ENCODE data around the gene GCFC2.

GCFC2 gene

GRCh38 chr2:75616933-75617332 is 93.8 kb downstream of the GCFC2 start:
- no peak for DNase-seq (ENCODE audit: low read depth)
- H3K4me3 ChIP-seq (ENCODE audit: low read length) = no peak overlapping the region
- no peak for TF ChIP-seq CTCF (conservative IDR thresholded peaks at IDR 0.05; ENCODE audit: low read depth, low read length)

GRCh38 chr2:75616406-75616805 is 94.3 kb downstream of the GCFC2 start:
- no peak for DNase-seq (ENCODE audit: low read depth)
- no peak overlapping the region for H3K4me3 ChIP-seq (ENCODE audit: low read length)
- no peak for TF ChIP-seq CTCF (conservative IDR thresholded peaks at IDR 0.05; ENCODE audit: low read depth, low read length)

- no peak overlapping the region for H3K4me3 ChIP-seq (ENCODE audit: low read length)
- no peak for TF ChIP-seq CTCF (conservative IDR thresholded peaks at IDR 0.05; ENCODE audit: low read depth, low read length)
- no peak for DNase-seq (ENCODE audit: low read depth)
These were observed 96.5 kb downstream of the GCFC2 start for GRCh38 chr2:75614162-75614651.

- H3K4me3 ChIP-seq (ENCODE audit: low read length) = no peak overlapping the region
- TF ChIP-seq CTCF (conservative IDR thresholded peaks at IDR 0.05; ENCODE audit: low read depth, low read length) = no peak
- no peak for DNase-seq (ENCODE audit: low read depth)
These were observed 97.9 kb downstream of the GCFC2 start for GRCh38 chr2:75612862-75613243.
